ENCODE measurements around the gene HPCAL1. TPM values are rescaled to one million over a fixed set of nuclear protein-coding genes. Genes with fewer than 3 reads are reported as not detected.

HPCAL1 gene
- total and polyA plus RNA-seq, 2 donors (not counting 3 experiments of a cell fraction or from before 2014, with no cell fraction given) = 56.5 to 77.4 TPM

- dilution Hi-C loops (cut with MboI; ENCODE audit: extremely low pct_ligation_motif_present, low sequenced_read_pairs) = no loop called here
- no peak for FAIRE-seq
- Histone ChIP-seq H2AFZ (ENCODE audit: low read depth, low read length) (no peak overlapping the region), H3K4me3 (replicated peaks in 1 of 3; ENCODE audit: insufficient read depth in 1 of 3, low read depth in 1 of 3, low read length in 3 of 3) (no peak overlapping the region), H3K27me3 (ENCODE audit: control insufficient read depth in 2 of 2, insufficient read depth in 2 of 2, low read length in 2 of 2) (peaks cover 2 to 3% of the 10 kb centered on the region in 2 experiments), H3K9me3 (replicated peaks; ENCODE audit: control insufficient read depth, insufficient read depth, low read length) (no peaks in the 10 kb centered on the region), H3K4me2 (ENCODE audit: insufficient read depth, low read length) (no peak overlapping the region), H3K36me3 (ENCODE audit: control insufficient read depth in 2 of 2, extremely low read depth in 1 of 2, insufficient read depth in 2 of 2, low read length in 2 of 2) (no peaks in the 10 kb centered on the region), H3K79me2 (ENCODE audit: control insufficient read depth, insufficient read depth, low read length) (no peaks in the 10 kb centered on the region), H3K27ac (ENCODE audit: insufficient read depth, low read depth, low read length) (no peak overlapping the region), H3K9me1 (replicated peaks; ENCODE audit: control insufficient read depth, extremely low read depth, insufficient read depth, low read length) (no peaks in the 10 kb centered on the region), H3K9ac (replicated peaks; ENCODE audit: extremely low read depth, insufficient read depth, low read length) (no peak overlapping the region), H3K4me1 (ENCODE audit: control insufficient read depth, extremely low read depth, insufficient read depth, low read length) (no peaks in the 10 kb centered on the region), H4K20me1 (replicated peaks; ENCODE audit: control insufficient read depth, extremely low read depth, insufficient read depth, low read length) (no peaks in the 10 kb centered on the region)
- ChIA-PET POLR2A (no interaction called here), CTCF (no interaction called here)
- intact Hi-C loops (cut with micrococcal nuclease) = no loop called here
- no TSS peak for BruUV-seq (replicated peaks)
- DNase-seq (ENCODE audit: low read depth, low spot score) = no peak
- TF ChIP-seq MAX (IDR thresholded peaks at IDR 0.05; ENCODE audit: insufficient read depth, insufficient read length) (no peak), JUN (IDR thresholded peaks at IDR 0.05; ENCODE audit: borderline replicate concordance, insufficient read depth, insufficient read length, low read depth) (no peak), POLR2AphosphoS5 (IDR thresholded peaks at IDR 0.05; ENCODE audit: insufficient read depth, low read depth, low read length) (no peak), EZH2 (IDR thresholded peaks at IDR 0.05; ENCODE audit: borderline replicate concordance, low read depth, low read length, severe bottlenecking) (no peak), CTCF (IDR thresholded peaks at IDR 0.05; ENCODE audit: extremely low read depth in 1 of 2, insufficient read depth in 1 of 2, low read depth in 1 of 2, low read length in 2 of 2) (no peak), GATA2 (IDR thresholded peaks at IDR 0.05; ENCODE audit: insufficient read depth, insufficient read length, low read depth, low read length) (no peak), MYC (IDR thresholded peaks at IDR 0.05; ENCODE audit: low read depth, low read length) (no peak), FOS (IDR thresholded peaks at IDR 0.05; ENCODE audit: borderline replicate concordance, insufficient read depth, low read length) (no peak), POLR2A (IDR thresholded peaks at IDR 0.05; ENCODE audit: low read depth, low read length) (no peak)
Observed at GRCh38 chr2:10469301-10469700, 166.6 kb downstream of the HPCAL1 start.

Data from endothelial cell of umbilical vein (primary cell).